Stimulated activated CD8-positive, alpha-beta memory T cell treated with anti-CD3 and anti-CD28 coated beads, Interleukin-4, amount 100 ng/mL, for 24 hours (primary cell): ENCODE data around the gene KDM3B.
"Not testable (repeated sequence)": the region's sequence is repeated elsewhere in the genome, so short reads cannot be mapped to it uniquely, and the experiment has no call there.

Experiments
- DNase-seq: peaks from one replicate; pipeline ENCODE4 v3.0.0-alpha.2; 2020; ENCODE audit warnings: low read depth

KDM3B gene

DNA sequence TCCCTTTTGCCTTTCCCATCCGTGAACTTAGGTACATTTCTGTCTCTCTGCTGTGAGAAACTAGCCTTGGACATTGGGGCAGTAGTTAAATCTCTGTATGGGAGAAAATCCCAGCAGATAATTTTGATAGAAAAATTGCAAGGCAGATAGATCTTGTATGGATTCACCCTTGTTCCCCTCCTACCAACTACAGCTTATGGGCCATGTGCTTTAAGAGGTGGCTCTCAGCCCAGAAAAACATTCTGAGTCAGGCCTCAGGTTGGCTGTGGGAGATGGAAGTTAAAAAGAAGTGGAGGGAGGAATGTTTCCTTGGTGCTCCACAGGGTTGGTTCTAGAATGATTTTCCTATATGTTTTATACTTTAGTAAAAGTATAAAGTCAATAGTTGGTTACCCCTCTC is 1.4 kb upstream of the KDM3B start:
- DNase-seq = no peak

DNA sequence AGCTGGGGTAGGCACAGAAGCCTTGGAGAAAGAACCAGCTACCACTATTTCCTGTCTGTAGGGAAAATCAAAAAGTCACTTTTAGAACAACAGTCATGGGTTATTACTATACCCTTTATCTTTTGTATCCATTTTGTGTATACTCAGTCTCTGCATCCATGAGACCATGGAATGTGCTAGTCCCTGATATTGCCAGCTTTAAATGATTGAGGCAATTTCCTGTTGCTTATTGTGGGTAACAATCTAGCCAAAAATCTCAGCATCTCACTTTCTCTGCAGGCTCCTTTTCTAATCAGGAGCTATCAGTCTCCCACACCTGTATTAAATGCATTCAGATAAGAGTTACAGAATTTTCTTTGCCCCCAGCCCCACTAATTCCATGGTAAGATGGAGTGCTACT is 968 bp upstream of the KDM3B start:
- no peak for DNase-seq

DNA sequence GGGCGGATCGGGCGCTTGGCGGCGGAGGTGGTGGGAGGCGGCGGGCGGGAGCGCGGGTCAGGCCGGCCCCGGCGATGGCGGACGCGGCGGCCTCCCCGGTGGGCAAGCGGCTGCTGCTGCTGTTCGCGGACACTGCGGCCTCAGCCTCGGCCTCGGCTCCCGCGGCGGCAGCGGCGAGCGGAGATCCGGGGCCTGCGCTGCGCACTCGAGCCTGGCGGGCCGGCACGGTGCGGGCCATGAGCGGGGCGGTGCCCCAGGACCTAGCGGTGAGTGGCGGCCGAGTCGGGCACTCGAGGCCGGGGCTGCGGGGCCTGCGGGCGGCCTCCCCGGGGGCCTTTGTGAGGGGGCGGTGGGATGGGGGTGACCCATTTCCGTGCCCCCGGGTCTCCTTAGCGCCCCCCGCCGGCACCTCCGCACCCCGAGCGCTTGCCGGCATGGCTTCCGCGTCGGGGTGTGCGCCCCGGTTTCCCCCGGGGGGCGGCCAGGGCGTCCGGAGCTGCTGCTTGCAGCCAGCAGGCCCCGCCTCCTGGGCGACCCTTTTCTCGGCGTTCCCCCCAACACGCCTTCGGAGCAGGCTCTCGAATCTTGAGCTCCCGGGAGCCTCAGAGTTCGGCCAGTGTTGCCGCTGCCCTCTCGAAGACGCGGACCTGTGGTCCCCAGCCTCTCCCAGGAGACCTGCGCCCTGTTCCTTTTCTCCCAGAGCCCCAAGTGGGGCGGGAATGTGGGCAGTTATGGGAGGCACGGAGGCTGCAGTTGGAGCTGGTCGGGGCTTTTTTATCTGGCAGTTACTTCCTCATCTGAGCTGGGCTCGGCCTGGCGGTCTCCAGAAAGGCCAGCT is 456 bp downstream of the KDM3B start:
- peak; percentile 59 for DNase-seq

DNA sequence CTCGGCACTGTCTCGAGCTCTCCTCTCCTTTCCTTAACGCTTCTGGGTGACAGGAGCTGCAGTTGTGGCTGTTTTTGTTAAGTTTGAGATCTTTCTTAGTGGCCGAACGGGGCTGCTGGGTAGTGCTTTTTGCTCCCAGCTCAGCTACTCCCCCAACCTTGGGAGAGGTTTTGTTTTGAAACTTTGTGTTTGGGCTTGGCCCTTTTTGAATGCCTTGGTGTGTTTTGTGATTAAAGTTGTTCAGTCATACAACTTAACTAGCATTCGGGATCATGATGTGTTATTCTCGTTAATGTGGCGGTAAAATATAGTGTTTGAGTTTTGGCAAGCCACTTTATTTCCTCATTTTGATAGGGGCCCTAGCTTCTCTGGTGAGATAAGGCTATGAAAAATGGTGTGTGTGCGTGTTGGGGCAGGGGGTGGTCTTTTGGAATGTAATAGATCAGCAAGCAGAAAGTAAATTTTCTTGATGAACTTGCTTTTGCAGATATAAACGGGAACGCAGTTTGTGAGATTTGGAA is 1.1 kb downstream of the KDM3B start:
- DNase-seq = no peak

DNA sequence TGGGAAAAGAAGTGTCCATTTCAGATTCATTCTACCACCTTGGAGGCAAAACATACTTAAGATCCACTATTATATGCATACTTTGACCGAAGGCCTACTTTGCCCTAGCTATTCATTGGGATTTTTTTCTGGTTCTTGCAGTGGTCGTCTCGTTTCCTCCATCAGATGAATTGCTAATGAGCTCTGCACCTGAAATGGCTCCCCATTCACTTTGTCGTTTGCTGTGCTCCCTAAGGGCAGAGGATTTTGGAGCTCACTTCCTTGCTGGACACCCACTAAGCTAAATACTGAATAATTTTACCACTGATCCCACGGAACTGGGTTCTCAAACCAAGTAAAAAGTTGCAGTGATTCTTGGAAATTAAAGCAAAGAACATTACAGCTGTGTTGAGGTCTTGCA is 1.9 kb downstream of the KDM3B start:
- no peak for DNase-seq

DNA sequence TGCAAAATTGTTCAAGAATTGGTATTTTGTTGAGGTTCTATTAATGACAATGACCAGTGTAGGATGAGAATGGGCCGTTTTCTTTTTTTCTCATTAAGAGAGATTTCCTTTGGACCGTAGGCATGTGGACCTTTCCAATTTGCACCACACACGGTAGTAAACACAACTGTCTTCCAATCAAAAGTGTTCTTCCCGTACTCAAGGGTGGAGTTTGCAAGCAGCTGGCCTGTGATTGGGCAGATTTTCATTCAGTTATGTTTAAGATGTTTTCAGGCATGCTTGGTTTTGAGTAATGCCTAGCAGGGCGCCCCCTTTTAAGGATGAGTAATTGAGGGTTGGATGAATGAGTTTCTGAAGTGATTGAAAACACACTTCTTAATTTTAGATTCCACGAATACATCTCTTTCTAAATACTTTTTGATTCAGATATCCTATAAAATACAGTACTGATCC is 2.5 kb downstream of the KDM3B start:
- peak; percentile 23 for DNase-seq

DNA sequence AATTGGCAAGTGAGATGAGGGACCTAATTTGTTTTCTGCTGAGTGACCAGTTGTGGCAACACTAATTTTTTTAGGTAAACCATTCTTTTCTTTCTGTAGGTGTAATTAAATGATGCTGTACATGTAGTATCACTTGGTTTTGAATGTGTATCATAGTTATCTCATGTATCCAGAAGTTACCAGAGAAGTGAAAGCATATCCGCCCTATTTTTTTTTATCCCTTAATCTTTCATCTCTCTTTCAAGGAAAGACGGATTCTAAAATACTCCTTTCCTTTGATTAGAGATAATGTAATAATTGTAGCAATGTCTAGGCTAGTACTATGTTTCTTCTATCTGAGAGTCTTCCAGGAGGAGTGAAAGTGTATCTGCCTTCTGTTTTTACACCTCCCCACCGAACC is 7.1 kb downstream of the KDM3B start:
- DNase-seq = no peak

DNA sequence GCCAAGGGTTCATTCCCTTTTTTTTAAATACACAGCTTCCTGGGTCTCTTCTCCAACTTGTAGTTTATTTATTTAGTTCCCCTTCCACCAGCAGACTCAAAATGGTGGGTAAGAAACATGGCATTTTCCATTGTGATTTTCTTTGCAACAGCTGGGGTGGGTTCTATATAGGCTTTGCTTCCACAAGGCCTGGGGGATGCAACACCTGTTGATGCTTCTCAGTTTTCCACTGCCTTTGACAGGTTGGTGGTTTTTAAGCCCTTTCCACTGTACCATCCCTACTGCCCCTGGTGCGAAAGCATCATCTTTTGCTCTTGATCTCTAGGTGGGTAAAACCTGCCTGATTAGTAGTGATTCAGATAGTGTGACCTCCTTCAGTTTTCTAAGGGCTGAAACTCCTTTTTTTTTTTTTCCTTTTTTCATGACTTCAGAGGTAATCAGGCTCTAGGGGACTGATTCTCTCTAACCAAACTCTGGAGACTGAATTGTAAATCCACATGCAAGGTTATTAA is 8.5 kb downstream of the KDM3B start:
- no peak for DNase-seq

DNA sequence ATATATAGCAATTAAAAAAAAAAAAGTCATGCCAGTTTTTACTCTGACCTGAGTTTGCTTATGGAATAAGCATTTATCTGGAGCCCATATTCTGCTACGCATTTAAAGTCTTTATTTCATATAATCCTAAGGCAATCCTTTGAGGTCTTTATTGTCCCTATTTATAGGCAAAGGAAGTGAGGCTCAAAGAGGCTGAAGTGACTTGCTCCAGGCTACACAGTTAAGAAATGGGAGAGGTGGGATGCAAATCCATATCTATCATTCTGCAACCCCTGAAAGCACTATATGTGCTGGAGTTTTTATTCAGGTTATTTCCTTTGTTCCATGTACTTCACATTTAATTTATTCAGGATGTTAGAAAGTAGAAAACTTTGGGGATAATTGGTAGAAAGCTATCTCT is 12.1 kb downstream of the KDM3B start:
- no peak for DNase-seq

DNA sequence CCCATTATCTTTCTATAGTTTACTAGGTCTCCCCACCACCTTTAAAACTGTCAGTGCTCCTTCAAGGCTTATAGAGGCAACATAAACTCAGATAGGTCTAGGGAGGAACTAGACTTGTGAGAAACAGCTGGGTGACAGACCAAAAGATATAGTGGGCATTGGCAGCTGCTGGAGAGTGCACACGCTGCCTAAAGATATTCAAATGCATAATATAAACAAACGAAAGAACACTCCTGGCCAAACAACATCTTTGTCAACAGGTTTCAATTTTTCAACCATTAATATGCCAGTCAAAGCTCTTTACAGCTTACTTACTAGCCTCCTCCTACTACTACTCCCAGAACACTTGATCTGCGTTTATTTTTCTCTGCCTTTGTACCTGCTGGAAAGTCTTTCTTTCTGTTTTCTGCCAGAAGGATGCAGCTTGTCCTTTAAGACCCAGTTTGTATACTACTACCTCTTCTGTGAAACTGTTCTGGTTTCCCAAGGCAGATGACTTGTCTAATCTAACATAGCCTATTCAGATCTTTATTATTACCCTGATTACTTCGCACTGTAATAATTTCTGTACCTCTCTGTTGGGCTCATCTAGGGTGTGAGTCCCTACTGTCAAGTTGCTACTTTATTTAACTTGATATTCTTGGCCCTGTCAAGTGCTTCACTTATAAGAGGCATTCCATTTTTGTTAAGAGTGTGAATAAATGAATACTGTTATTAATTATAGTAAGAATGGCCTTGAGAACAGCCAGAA is 14.3 kb downstream of the KDM3B start:
- no peak for DNase-seq

DNA sequence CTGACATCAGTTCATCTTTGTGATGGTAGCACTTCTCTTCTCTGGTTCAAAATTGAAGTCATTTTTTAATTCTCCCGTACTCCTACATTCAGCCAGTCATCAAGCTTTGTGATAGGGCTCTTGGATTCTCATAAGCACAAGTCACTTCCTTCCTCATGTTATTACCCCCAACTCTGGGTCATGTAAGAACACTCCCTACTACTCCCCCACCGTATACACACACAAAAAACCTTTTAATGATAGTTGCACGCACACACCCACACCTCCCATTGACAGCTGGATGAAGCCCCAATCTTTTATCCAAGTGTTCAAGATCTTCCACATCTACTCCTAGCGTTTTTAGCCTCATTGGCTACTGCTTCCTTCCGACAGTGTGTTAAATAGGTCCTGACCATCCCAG is 16.8 kb downstream of the KDM3B start:
- no peak for DNase-seq

DNA sequence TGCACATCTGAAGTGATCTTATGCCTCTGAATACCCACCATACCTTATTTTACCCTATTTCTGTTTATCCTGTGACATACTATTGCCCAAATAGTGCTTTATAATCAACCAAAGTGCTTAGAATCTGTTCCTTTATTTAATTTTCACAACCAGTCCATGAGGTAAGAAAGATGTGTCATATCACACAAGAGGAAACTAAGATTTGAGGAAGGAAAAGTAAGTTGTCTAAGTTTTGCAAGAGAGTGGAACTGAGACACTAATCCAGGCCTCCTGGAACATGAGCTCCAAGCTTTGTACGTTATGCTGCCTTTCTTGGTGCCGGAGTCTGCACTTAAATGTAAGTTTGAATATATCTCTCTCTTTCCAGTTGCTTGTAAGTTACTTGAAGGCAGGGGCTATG is 17.2 kb downstream of the KDM3B start:
- no peak for DNase-seq

DNA sequence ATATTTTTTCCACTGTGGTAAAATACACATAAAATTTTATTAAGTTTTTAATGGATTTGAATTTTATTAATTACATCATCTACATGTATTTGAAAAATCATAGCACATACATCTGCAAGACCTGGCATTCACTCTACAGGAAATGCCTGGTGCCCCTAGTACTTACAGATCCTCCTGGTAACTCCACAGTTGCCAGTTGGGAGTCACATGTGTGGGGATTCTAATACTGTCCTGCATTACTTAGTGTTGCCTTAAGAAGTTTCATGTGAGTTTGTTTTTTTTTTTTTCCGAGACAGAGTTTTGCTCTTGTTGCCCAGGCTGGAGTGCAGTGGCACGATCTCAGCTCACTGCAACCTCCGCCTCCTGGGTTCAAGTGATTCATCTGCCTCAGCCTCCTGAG is 18.1 kb downstream of the KDM3B start:
- DNase-seq = no peak

DNA sequence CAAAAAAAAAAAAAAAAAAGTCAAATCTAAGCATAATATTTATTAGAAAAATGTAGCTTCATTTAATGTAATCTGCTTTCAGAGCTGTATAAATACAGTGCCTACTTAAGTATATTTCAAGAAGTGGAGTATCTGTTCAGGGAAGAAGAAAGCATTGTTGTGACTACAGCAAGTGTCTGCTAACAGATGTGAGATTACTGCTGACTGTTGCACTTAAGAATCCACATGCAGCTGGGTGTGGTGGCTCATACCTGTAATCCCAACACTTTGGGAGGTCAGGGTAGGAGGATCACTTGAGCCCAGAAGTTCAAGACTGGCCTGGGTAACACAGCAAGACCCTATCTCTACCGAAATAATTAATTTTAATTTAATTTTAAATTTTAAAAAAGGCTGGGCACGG is 19.0 kb downstream of the KDM3B start:
- DNase-seq = no peak

DNA sequence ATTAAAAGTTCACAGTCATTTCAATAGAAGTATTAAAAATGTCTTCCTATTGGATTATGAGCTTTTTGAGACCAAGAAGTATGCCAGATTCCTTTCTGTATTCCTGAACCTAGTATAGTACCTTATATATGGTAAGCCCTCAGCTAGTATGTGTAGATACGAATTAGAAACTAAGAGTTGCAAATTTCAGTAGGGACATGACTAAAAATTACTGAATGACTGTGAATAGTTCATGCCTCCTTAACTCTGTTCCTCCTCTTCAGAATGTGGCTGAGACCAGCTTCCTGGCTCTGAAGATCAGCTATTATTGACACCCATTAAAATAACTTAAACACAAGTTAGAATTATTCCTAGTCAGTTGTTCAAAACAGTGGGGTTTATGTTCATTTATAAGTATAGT is 19.7 kb downstream of the KDM3B start:
- no peak for DNase-seq

DNA sequence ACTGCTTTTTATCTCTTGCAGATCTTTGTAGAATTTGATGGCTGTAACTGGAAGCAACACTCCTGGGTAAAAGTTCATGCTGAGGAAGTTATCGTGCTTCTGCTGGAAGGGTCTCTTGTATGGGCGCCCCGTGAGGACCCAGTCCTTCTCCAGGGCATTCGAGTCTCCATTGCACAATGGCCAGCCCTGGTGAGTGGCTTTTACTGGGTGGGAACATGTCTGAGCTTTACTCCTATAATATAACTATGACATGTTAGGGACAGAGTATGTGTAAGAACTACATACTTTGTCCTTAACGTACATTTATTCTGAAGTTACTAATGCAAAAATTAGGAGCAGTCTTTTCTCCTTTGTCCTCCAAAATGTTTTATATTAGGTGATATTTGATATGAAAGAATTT is 20.2 kb downstream of the KDM3B start:
- no peak for DNase-seq

DNA sequence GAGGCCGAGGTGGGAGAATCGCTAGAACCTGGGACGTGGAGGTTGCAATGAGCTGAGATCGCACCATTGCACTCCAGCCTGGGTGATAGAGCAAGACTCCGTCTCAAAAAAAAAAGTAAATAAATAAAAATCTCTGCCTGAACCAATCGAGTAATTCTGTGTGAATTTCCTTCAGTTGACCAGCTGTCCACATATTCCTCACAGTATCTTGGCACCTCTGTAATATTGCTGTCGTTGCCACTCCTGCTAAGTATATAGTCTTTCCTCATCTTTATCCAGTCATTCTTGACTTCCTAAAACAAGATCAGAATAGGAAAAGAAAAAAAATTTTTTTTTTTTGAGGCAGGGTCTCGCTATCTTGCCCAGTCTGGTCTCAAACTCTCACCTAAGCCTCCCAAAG is 29.9 kb downstream of the KDM3B start:
- no peak for DNase-seq

DNA sequence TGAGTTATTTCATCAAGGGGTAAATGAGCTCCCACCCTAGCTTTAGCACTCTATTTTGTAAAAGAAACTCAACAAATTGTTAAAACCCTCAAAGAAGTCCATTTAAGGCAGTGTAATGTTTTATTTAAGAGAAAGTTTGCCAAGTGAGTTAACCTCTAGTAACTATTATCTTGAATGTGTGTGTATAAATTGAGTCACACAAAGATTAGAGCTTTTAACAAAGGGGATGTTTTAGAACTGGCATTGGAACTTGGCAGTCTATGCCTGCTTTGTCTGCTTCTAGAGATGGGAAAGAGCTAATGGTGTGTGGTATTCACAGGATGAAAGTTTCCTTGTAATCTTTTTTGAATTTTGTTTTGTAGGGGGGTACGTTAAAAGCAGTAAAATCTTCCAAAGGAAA is 33.2 kb downstream of the KDM3B start:
- no peak for DNase-seq

DNA sequence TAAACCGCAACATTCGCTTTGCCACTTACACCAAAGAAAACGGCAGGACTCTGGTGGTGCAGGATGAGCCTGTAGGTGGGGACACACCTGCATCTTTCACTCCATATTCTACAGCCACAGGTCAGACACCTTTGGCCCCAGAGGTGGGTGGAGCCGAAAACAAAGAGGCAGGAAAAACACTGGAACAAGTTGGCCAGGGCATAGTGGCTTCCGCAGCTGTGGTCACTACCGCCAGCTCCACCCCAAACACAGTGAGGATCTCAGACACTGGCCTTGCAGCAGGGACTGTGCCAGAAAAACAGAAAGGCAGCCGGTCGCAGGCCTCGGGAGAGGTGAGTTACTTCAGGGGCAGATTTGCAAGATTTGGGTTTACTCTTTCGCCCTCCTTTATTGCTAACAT is 33.8 kb downstream of the KDM3B start:
- no peak for DNase-seq

DNA sequence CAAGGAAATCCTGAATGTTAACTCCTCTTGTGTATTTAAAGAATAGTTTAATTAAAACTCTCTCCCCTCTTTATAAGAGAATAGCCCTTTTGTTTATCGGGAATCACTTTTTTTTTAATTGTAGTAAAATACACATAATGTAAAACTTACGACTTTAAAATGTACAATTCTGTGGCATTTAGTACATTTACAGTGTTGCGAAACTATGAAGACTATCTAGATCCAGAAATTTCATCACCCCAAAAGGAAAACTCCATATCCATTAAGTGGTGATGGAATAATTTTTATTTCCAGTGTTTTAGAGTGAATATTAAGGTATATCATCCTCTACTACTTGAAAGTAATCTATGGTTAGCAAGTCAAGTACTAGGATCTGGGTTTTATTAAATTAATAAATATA is 36.8 kb downstream of the KDM3B start:
- no peak for DNase-seq

DNA sequence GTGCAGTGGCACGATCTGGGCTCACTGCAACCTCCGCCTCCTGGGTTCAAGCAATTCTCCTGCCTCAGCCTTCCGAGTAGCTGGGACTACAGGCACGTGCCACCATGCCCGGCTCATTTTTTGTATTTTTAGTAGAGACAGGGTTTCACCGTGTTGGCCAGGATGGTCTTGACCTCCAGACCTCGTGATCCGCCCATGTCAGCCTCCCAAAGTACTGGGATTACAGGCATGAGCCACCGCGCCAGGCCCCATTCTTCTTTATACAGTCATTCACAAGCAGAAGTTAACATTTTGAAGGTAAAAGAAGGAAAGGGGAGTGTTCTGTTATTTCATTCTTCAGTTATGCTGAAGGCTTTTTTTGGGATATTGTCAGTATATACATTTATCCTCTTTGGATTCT is 37.4 kb downstream of the KDM3B start:
- not testable (repeated sequence) for DNase-seq

DNA sequence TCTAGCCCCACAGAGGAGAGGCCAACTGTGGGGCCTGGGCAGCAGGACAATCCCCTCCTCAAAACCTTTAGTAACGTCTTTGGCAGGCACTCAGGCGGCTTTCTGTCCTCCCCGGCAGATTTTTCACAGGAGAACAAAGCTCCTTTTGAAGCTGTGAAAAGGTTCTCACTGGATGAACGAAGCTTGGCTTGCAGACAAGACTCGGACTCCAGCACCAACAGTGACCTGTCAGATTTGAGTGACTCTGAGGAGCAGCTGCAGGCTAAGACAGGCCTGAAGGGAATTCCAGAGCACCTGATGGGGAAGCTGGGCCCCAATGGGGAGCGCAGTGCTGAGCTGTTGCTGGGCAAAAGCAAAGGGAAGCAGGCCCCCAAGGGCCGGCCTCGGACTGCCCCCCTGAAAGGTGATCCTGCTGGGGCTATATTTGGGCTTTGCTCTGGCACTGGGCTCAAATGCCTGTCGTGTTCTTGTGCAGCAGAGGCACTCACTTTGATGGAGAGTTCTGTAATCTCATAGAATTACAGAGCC is 39.4 kb downstream of the KDM3B start:
- no peak for DNase-seq

DNA sequence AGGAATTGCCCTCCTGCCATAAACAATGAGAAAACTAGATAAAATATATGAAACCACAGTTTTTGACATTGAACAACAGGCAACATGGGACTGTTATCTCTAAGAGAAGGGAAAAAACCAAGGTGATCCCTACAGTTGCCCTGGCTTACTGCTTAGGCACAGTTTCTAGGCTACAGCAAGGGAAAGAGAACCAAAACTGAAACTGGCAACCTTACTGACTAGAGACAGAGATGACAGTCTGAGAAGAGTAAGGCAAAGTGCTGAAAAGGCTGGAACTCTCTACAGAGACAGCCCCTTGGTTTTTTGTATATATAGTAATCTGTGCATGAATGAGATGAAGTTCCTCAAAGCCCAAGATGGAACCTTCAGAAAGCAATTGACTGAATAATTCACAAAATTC is 50.2 kb downstream of the KDM3B start:
- DNase-seq = no peak
